Transverse colon (tissue), 4 donors: Measurements from ENCODE around the gene SWT1. TPM values are rescaled to one million over a fixed set of nuclear protein-coding genes. Genes with fewer than 3 reads are reported as not detected.

Experiments
- DNase-seq: peaks from one replicate; pipeline ENCODE4 v3.0.0-alpha.2; 2019
- H3K27ac ChIP-seq, 4 donors: fragments of 200-600 bp; sonication (generic); 2 replicates each; pipeline ENCODE4 v1.5.1; 2016 to 2018; ENCODE audit warnings: inconsistent platforms in 4 of 4
- H3K27me3 ChIP-seq: fragments of 200-600 bp; sonication (generic); 2 replicates; pipeline ENCODE4 v1.5.1; 2017; ENCODE audit warnings: inconsistent platforms
- H3K36me3 ChIP-seq, 4 donors: fragments of 200-600 bp; sonication (generic); 2 replicates each; pipeline ENCODE4 v1.5.1; 2017 to 2019; ENCODE audit warnings: inconsistent platforms in 4 of 4
- H3K4me1 ChIP-seq, 4 donors: fragments of 200-600 bp; sonication (generic); 2 replicates each; pipeline ENCODE4 v1.5.1; 2017 to 2020; ENCODE audit warnings: inconsistent platforms in 4 of 4
- H3K4me3 ChIP-seq, 4 donors: fragments of 200-600 bp; sonication (generic); 1 replicate in 1 of 4; 2 replicates in 3 of 4; pipeline versions ENCODE4 v1.5.1 to v1.6.1; 2017 to 2019; ENCODE audit warnings: inconsistent platforms in 4 of 4
- H3K9me3 ChIP-seq, 2 donors: fragments of 200-600 bp; sonication (generic); 2 replicates each; pipeline ENCODE4 v1.5.1; 2017 to 2019; ENCODE audit warnings: inconsistent platforms in 2 of 2
- EP300 ChIP-seq: sonication (generic); formaldehyde crosslinking; IDR thresholded peaks from one replicate; pipeline ENCODE4 v1.6.1; 2017; ENCODE audit warnings: antibody characterized with exemption, low read depth
- POLR2A ChIP-seq: fragments of 450-650 bp; IDR thresholded peaks from one replicate; pipeline ENCODE4 v1.6.1; 2016; ENCODE audit warnings: antibody characterized with exemption, mild to moderate bottlenecking, moderate library complexity
- POLR2AphosphoS5 ChIP-seq, 3 donors: sonication (generic); formaldehyde crosslinking; IDR thresholded peaks; one replicate each; pipeline ENCODE4 v1.6.1; 2016; ENCODE audit warnings: antibody characterized with exemption in 3 of 3
- WGBS, 2 donors: methylation state at CpG; one replicate each; pipeline ENCODE4 v1.1.5; 2018; ENCODE audit warnings: low coverage in 1 of 2; 5-methylcytosine and 5-hydroxymethylcytosine counted together
- in situ Hi-C, 4 donors: fragments of 200-750 bp; cut with MboI; loops; one replicate each; pipeline versions ENCODE4 v1.15.0 to v1.15.1; 2017; ENCODE audit warnings: low sequenced_read_pairs in 3 of 4, low pct_ligation_motif_present in 1 of 4, low pct_unique_long_range_greater_than_20kb in 1 of 4
- intact Hi-C: fragments of 100-400 bp; cut with DNase I; formaldehyde crosslinking; loops from one replicate; pipeline ENCODE4 v1.15.1; 2023; ENCODE audit warnings: low total_unique reads
- total RNA-seq, 4 donors: library from RNA; depleted of rRNA; stranded (reverse); fragments of >200 nt; gene quantifications; one replicate each; pipeline ENCODE4 v1.1.0, GENCODE V29; 2016
- TF ChIP-seq, protein P1 (sequence below), 5 experiments: fragments of 200-600 bp in 3 of 5; fragments of 450-650 bp in 2 of 5; sonication (generic) in 3 of 5; IDR thresholded peaks; 1 replicate in 2 of 5; 2 replicates in 3 of 5; pipeline ENCODE4 v1.5.1; 2016 to 2017; ENCODE audit warnings: antibody characterized with exemption in 5 of 5, inconsistent platforms in 3 of 5, mild to moderate bottlenecking in 2 of 5, moderate library complexity in 1 of 5

Gene SWT1
- total RNA-seq, 4 donors from 2014 or later, result 2.8 to 12.3 (median 10.1) TPM

- Histone ChIP-seq H3K9me3 (no peaks in the 10 kb centered on the region), H3K4me3 (no peak overlapping the region), H3K27me3 (no peaks in the 10 kb centered on the region), H3K36me3 (no peaks in the 10 kb centered on the region), H3K27ac (no peak overlapping the region), H3K4me1 (no peaks in the 10 kb centered on the region)
- intact Hi-C loops, result no loop called here
- DNase-seq, result no peak
- in situ Hi-C loops, result loop anchor here in 1 of 4 donors (10.0 kb wide), 1 partner anchor 59 kb away; no protein-coding TSS in a partner anchor
- WGBS, 2 donors, result 65 to 70% methylated on average over 4 of the region's 4 CpGs
- TF ChIP-seq EP300 (no peak), POLR2A (no peak), POLR2AphosphoS5 (IDR thresholded peaks at IDR 0.05) (no peak)
- TF ChIP-seq, protein P1, sequence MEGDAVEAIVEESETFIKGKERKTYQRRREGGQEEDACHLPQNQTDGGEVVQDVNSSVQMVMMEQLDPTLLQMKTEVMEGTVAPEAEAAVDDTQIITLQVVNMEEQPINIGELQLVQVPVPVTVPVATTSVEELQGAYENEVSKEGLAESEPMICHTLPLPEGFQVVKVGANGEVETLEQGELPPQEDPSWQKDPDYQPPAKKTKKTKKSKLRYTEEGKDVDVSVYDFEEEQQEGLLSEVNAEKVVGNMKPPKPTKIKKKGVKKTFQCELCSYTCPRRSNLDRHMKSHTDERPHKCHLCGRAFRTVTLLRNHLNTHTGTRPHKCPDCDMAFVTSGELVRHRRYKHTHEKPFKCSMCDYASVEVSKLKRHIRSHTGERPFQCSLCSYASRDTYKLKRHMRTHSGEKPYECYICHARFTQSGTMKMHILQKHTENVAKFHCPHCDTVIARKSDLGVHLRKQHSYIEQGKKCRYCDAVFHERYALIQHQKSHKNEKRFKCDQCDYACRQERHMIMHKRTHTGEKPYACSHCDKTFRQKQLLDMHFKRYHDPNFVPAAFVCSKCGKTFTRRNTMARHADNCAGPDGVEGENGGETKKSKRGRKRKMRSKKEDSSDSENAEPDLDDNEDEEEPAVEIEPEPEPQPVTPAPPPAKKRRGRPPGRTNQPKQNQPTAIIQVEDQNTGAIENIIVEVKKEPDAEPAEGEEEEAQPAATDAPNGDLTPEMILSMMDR (IDR thresholded peaks at IDR 0.05), result no peak
These were observed 168.4 kb downstream of the SWT1 start for GRCh38 chr1:185325413-185325812.

DNA sequence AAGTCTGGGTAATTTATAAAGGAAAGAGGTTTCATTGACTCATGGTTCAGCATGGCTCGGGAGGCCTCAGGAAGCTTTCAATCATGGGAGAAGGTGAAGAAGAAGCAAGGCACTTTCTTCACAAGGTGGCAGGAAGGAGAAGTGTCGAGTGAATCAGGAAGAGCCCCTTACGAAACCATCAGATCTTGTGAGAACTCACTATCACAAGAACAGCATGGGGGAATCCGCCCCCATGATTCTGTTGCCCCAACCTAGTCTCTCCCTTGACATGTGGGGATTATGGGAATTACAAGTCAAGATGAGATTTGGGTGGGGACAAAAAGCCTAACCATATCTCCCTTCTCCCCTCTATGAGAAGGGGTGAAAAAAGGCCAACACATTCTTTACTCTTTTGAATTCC is 171.3 kb downstream of the SWT1 start:
- Histone ChIP-seq H3K36me3 (no peaks in the 10 kb centered on the region), H3K27me3 (no peaks in the 10 kb centered on the region), H3K4me1 (no peaks in the 10 kb centered on the region), H3K4me3 (no peak overlapping the region), H3K9me3 (no peaks in the 10 kb centered on the region), H3K27ac (no peak overlapping the region)
- no peak for DNase-seq
- in situ Hi-C loops (loop anchor here in 1 of 4 donors (10.0 kb wide), 1 partner anchor 57 kb away; no protein-coding TSS in a partner anchor), intact Hi-C loops (no loop called here)
- TF ChIP-seq POLR2AphosphoS5 (IDR thresholded peaks at IDR 0.05) (no peak), EP300 (no peak), POLR2A (no peak)
- TF ChIP-seq, protein P1 (IDR thresholded peaks at IDR 0.05), result no peak
- 94 to 100% methylated on average over 3 to 4 of the region's 4 CpGs for WGBS, 2 donors

GRCh38 chr1:185334182-185334581 is 177.2 kb downstream of the SWT1 start:
- DNase-seq, result no peak
- Histone ChIP-seq H3K4me3 (no peak overlapping the region), H3K27ac (no peak overlapping the region), H3K4me1 (peaks cover 0 to under 1% (median 0%) of the 10 kb centered on the region in 4 donors), H3K36me3 (no peaks in the 10 kb centered on the region), H3K9me3 (no peaks in the 10 kb centered on the region), H3K27me3 (no peaks in the 10 kb centered on the region)
- in situ Hi-C loops (no loop called here), intact Hi-C loops (no loop called here)
- 64 to 72% methylated on average over 2 to 4 of the region's 4 CpGs for WGBS, 2 donors
- TF ChIP-seq, protein P1 (IDR thresholded peaks at IDR 0.05), result no peak
- TF ChIP-seq POLR2A (no peak), EP300 (no peak), POLR2AphosphoS5 (IDR thresholded peaks at IDR 0.05) (no peak)

DNA sequence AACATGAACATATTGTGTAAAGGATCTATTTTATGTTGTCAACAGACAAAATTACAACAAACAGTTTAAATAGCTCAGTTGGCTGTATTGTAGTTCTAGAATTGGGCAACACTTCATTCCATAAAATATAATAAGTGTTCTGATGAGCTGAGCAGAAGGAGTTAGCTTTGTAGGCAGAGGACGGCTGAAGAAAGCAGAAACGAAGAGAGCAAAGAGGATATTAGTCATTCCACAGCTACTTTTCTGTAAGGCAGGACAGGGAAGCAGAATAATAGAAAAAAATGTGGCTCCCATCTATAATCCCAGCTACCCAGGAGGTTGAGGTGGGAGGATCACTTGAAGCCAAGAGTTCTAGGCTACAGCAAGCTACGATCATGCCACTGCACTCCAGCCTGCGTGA is 180.3 kb downstream of the SWT1 start:
- Histone ChIP-seq H3K36me3 (no peaks in the 10 kb centered on the region), H3K4me3 (no peak overlapping the region), H3K27ac (no peak overlapping the region), H3K9me3 (no peaks in the 10 kb centered on the region), H3K4me1 (peaks cover 0 to 11% (median 0%) of the 10 kb centered on the region in 4 donors), H3K27me3 (no peaks in the 10 kb centered on the region)
- TF ChIP-seq POLR2AphosphoS5 (IDR thresholded peaks at IDR 0.05) (no peak), POLR2A (no peak), EP300 (no peak)
- TF ChIP-seq, protein P1 (IDR thresholded peaks at IDR 0.05), result no peak
- 81 to 85% methylated on average over 4 of the region's 4 CpGs for WGBS, 2 donors
- in situ Hi-C loops, result no loop called here
- no peak for DNase-seq
- intact Hi-C loops, result no loop called here
